ENCODE results near the gene STING1.
A peak's percentile ranks its signal among the peaks of the same experiment; 100 is the strongest.
"Not testable (repeated sequence)": the region's sequence is repeated elsewhere in the genome, so short reads cannot be mapped to it uniquely, and the experiment has no call there.

Gene STING1

GRCh38 chr5:139445325-139446170, 37.0 kb downstream of the STING1 start:
- H3K27ac ChIP-seq, result peak overlapping the region; percentile 84

GRCh38 chr5:139443831-139444453, 38.6 kb downstream of the STING1 start:
- peak overlapping the region; percentile 84 for H3K27ac ChIP-seq
- DNase-seq (ENCODE audit: low read depth, low spot score), result no peak

More at GRCh38 chr5:139445325-139446170, 37.0 kb downstream of the STING1 start:
- DNase-seq (ENCODE audit: low read depth, low spot score), result peak; percentile 33

DNA sequence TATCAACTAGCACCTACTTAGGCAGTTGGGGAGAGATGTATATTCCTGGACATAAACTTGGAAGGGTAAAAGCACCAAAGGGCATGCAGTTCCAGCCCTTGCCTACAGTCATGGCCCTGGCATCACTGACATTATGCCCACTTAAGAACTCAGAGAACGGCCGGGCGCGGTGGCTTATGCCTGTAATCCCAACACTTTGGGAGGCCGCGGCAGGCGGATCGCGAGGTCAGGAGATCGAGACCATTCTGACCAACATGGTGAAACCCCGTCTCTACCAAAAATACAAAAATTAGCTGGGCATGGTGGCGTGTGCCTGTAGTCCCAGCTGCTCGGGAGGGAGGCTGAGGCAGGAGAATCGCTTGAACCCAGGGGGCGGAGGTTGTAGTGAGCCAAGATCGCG, 42.1 kb downstream of the STING1 start:
- not testable (repeated sequence) for H3K27ac ChIP-seq; DNase-seq (ENCODE audit: low read depth, low spot score)

DNA sequence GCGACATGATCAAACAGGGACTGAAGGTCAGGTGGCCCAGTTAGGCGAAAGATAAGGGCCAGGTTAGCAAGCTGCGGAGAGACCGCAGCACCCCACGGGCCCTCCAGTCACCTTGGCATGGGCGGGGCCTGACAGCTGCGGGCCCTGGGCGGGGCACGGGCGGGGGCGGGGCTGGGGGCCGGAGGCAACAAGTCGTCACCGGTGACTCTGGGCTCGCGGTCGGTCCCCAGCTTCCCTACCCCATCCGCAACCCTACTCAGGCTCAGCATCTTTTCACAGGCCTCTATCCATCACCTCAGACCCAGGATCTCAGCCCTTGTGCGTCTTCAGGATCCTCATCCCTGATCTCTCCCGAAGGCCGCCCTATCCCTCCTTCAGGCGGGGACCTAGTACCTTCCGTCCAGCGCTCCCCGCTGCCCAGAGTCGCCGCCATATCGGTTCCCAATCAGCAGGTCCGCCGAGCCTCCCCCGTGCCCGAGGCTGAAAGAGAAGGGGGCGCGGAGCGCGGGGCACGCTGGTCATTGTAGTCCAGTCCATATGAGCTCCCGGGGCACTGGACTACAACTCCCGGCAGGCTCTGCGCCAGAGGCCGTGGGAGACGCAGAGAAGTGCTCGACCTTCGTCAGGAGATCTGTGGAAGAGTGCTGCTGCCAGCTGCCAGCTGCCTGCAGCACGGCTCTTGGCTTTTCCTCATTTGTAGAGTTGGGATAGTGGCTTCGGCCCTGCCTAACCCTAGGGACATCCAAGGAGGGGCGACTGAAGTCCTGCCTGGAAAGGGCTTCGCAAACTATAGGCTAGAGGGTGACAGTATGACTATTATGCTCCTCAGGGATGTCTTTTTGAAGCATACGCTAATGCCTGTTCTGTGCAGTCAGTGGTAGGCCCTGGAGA, 43.3 kb downstream of the STING1 start, which contains the start of gene DNAJC18:
DNAJC18 (minus strand) TSS at position 513 of the 891 bp plus-strand sequence; CDS start at position 433, 80 bp downstream.
- DNase-seq (ENCODE audit: low read depth, low spot score), result no peak
- peak within 1 kb of the TSS; percentile 72 for H3K27ac ChIP-seq

GRCh38 chr5:139438707-139439012, 43.9 kb downstream of the STING1 start:
- DNase-seq (ENCODE audit: low read depth, low spot score), result no peak
- no peak overlapping the region for H3K27ac ChIP-seq

- DNase-seq (ENCODE audit: low read depth, low spot score), result no peak
- H3K27ac ChIP-seq, result no peak overlapping the region
Observed at GRCh38 chr5:139435676-139436075, 46.9 kb downstream of the STING1 start.

- no peak for DNase-seq (ENCODE audit: low read depth, low spot score)
- H3K27ac ChIP-seq, result no peak overlapping the region
Observed at GRCh38 chr5:139431706-139432105, 50.9 kb downstream of the STING1 start.

DNA sequence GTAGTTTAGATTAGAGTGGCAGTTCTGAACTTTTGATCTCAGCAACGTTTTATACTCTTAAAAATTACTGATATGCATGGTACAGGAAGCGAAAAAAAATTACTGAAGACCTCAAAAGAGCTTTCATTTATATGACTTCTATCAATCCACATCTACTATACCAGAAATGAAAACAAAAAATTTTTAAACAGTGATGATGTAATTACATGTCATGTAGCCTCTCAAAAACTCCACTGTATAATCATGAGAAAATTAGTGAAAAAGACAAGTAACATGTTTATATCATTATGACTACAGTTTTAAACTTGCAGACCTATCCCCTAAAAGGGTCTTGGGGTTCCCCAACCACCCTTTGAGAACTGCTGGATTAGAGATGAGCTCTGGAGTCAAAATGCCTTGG, 52.5 kb downstream of the STING1 start:
- no peak for DNase-seq (ENCODE audit: low read depth, low spot score)
- no peak overlapping the region for H3K27ac ChIP-seq

DNA sequence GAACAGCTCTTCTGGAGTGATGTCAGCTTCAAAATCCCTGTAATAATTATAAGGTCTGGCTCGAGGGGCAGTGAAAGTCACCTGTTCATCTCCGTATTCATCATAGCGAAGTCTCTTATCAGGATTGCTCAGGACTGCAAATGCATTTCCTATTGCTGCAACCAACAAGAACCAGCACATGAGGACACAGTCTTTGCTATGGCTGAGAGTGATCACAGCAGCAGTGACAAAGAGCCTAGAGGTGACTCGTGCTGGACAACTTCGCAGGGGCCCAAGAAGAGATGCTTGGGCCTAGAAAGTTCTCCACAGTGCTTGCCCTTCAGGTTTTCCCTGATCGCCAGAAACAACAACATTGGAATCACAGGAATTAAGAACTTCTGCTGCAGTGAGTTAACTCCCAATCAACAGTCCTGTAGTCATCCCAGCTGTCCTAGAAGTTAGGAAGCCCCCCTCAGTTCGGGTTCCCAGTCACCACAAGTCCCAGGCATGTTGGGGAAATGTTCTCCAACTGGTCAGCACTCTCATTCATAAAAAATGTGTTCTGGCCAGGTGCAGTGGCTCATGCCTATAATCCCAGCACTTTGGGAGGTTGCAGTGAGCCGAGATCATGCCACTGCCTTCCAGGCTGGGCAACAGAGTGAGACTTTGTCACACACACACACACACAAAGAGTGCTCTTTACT, 56.2 kb downstream of the STING1 start:
- no peak for DNase-seq (ENCODE audit: low read depth, low spot score)
- peak overlapping the region; percentile 36 for H3K27ac ChIP-seq
